ENCODE measurements around the gene LIPT2. TPM values are rescaled to one million over a fixed set of nuclear protein-coding genes. Genes with fewer than 3 reads are reported as not detected.
"Not testable (repeated sequence)": the region's sequence is repeated elsewhere in the genome, so short reads cannot be mapped to it uniquely, and the experiment has no call there.

LIPT2 gene
- total RNA-seq, 2 donors from 2014 or later = 3.9 to 4.4 TPM

DNA sequence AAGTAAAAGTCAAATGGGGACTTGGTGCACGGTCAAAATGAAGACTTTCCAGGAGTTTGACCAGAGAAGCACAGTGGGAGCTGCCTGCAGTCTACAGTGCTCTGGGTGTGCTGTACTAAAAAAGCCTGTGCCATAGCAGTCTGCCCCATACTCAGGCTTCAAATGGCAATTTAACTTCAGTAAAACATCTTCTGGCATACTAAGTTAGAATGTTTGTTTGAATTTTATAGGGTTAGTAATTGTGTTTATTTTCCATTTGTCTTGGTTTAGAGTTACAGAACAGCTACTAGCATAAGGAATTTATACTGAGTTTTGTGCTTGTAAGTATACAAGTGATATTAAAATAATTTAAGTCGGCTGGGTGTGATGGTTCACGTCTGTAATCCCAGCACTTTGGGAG is 29.3 kb upstream of the LIPT2 start:
- no peak overlapping the region for H3K27ac ChIP-seq
- no peaks in the 10 kb centered on the region for H3K36me3 ChIP-seq
- H3K9me3 ChIP-seq = no peaks in the 10 kb centered on the region
- H3K4me1 ChIP-seq = no peaks in the 10 kb centered on the region
- no peak overlapping the region for H3K4me3 ChIP-seq
- no peak overlapping the region for H3K9ac ChIP-seq (ENCODE audit: low read depth in 2 of 2, low read length in 2 of 2)
- intact Hi-C loops (cut with DNase I) = no loop called here
- no peaks in the 10 kb centered on the region for H3K27me3 ChIP-seq
- no peak for TF ChIP-seq CTCF (IDR thresholded peaks at IDR 0.05)
- no peak for DNase-seq

DNA sequence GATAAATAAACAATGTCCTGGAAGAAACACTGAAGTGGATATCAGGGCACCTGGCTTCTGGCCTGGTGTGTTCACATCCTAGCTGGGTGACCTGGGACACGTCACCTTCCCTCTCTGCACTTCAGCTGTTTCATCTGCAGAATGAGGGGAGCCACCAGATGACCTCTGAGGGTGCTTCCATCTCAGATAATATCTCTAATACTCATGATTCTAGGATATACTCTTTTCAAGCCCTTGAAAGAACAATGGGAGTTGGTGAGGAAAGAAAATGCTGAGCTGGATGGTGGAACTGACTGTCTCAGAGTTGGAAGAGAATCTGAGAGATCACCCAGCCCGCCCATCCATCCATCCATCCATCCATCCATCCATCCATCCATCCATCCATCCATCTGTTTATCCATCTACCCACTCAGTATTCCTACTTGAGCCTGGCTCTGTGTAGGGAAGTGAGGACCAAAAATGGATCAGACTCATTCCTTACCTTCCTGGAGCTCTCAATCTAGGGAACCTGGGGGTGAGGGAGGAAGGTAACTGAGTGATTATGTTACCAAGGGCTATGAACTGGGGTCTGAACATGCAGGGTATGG is 28.2 kb upstream of the LIPT2 start:
- Histone ChIP-seq H3K27ac (no peak overlapping the region), H3K9me3 (no peaks in the 10 kb centered on the region), H3K27me3 (no peaks in the 10 kb centered on the region), H3K36me3 (no peaks in the 10 kb centered on the region), H3K9ac (ENCODE audit: low read depth in 2 of 2, low read length in 2 of 2) (no peak overlapping the region), H3K4me3 (no peak overlapping the region), H3K4me1 (no peaks in the 10 kb centered on the region)
- TF ChIP-seq CTCF (IDR thresholded peaks at IDR 0.05) = no peak
- intact Hi-C loops (cut with DNase I) = no loop called here
- no peak for DNase-seq

DNA sequence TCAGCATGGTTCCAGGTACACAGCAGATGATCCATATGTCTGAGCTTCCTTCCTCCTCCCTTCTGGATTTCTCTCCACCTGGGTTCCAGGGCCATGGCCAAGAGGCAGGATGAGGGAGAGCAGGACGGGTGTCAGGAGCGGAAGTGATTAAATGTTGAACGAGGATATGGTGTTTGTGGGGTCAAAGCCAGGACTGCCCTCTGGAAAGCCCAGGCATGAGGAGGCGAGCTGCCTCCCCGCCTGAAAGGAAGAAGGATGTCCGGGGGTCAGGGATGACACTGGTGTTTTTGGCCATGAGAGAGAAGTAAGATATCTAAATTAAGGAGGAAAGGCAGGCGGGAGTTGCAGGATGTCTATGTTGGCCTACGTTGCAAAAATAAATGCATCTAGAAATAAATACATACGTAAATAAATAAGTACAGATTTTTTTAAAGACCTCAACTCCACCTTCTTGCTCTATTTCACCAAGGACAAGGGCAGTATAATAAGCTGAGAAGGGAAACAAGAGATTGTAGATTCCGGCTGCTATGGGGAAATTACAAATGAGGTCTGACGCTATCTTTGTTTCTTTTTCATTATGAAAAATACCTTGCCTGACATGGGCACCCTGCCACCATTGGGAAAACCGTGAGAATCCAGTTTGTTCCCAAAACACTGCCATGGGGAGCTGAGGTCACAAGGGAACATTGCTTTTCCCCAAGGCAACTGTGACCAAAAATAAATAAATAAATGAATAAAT is 27.6 kb upstream of the LIPT2 start:
- intact Hi-C loops (cut with DNase I) = no loop called here
- Histone ChIP-seq H3K27me3 (no peaks in the 10 kb centered on the region), H3K4me3 (no peak overlapping the region), H3K9me3 (no peaks in the 10 kb centered on the region), H3K36me3 (no peaks in the 10 kb centered on the region), H3K4me1 (no peaks in the 10 kb centered on the region), H3K27ac (no peak overlapping the region), H3K9ac (ENCODE audit: low read depth in 2 of 2, low read length in 2 of 2) (no peak overlapping the region)
- TF ChIP-seq CTCF (IDR thresholded peaks at IDR 0.05) = no peak
- no peak for DNase-seq

- intact Hi-C loops (cut with DNase I) = no loop called here
- no peaks in the 10 kb centered on the region for H3K27me3 ChIP-seq
- DNase-seq = no peak
- H3K36me3 ChIP-seq = no peaks in the 10 kb centered on the region
- no peak for TF ChIP-seq CTCF (IDR thresholded peaks at IDR 0.05)
- no peak overlapping the region for H3K4me3 ChIP-seq
- no peak overlapping the region for H3K9ac ChIP-seq (ENCODE audit: low read depth in 2 of 2, low read length in 2 of 2)
- H3K9me3 ChIP-seq = no peaks in the 10 kb centered on the region
- no peak overlapping the region for H3K27ac ChIP-seq
- H3K4me1 ChIP-seq = no peaks in the 10 kb centered on the region
These were observed 26.8 kb upstream of the LIPT2 start for GRCh38 chr11:74520316-74520715.

DNA sequence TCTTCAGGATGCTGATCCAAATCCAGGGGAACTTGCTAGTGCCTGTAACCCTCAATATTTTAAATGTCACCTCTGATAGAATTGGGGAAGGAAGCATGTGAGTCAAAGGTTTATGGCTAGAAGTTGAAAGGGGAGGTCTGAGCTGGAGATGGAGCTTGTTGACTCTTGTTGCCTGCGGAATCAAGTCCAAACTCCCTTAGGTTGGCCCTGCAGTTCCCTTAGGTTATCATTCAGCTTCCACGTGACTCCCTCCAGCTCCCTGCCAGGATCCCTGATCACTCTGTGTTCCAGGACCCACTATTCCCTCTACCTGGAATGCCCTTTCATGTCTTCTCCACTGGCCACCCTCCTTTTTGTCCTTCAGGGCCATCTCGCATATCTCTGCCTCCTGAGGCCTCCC is 26.2 kb upstream of the LIPT2 start:
- H3K9ac ChIP-seq (ENCODE audit: low read depth in 2 of 2, low read length in 2 of 2) = no peak overlapping the region
- intact Hi-C loops (cut with DNase I) = no loop called here
- no peak overlapping the region for H3K27ac ChIP-seq
- no peaks in the 10 kb centered on the region for H3K27me3 ChIP-seq
- no peak for TF ChIP-seq CTCF (IDR thresholded peaks at IDR 0.05)
- no peaks in the 10 kb centered on the region for H3K4me1 ChIP-seq
- H3K36me3 ChIP-seq = no peaks in the 10 kb centered on the region
- DNase-seq = no peak
- H3K4me3 ChIP-seq = no peak overlapping the region
- H3K9me3 ChIP-seq = no peaks in the 10 kb centered on the region

- H3K27ac ChIP-seq; H3K9ac ChIP-seq (ENCODE audit: low read depth in 2 of 2, low read length in 2 of 2); H3K36me3 ChIP-seq; intact Hi-C loops (cut with DNase I); H3K27me3 ChIP-seq; H3K4me3 ChIP-seq; H3K9me3 ChIP-seq; H3K4me1 ChIP-seq; DNase-seq: not testable (repeated sequence)
These were observed 24.1 kb upstream of the LIPT2 start for GRCh38 chr11:74517592-74517991.

Measured in colonic mucosa (tissue), 4 donors.